ENCODE measurements around the gene KLF16. TPM values are rescaled to one million over a fixed set of nuclear protein-coding genes. Genes with fewer than 3 reads are reported as not detected.

Gene KLF16
- total RNA-seq, 1 donor from 2014 or later: 26.3 TPM

- Mint-ChIP-seq H3K4me1 (ENCODE audit: unreplicated experiment) (peaks cover 38% of the 10 kb centered on the region), H3K36me3 (ENCODE audit: unreplicated experiment) (no peaks in the 10 kb centered on the region)
Measured at GRCh38 chr19:1852581-1853128, 10.7 kb downstream of the KLF16 start.

GRCh38 chr19:1851654-1852580 is 11.5 kb downstream of the KLF16 start:
- H3K9me3 Mint-ChIP-seq (ENCODE audit: unreplicated experiment): no peaks in the 10 kb centered on the region
- H3K4me3 Mint-ChIP-seq (ENCODE audit: unreplicated experiment): no peak overlapping the region
- no peaks in the 10 kb centered on the region for H3K27me3 Mint-ChIP-seq (ENCODE audit: unreplicated experiment)
- no peak for TF ChIP-seq CTCF (IDR thresholded peaks at IDR 0.05)
- H3K4me1 Mint-ChIP-seq (ENCODE audit: unreplicated experiment): peaks cover 40% of the 10 kb centered on the region
- DNase-seq (ENCODE audit: extremely low spot score, unreplicated experiment): no peak
- no peak overlapping the region for H3K27ac Mint-ChIP-seq (ENCODE audit: unreplicated experiment)
- H3K36me3 Mint-ChIP-seq (ENCODE audit: unreplicated experiment): no peaks in the 10 kb centered on the region

More at GRCh38 chr19:1852581-1853128, 10.7 kb downstream of the KLF16 start:
- Mint-ChIP-seq H3K9me3 (ENCODE audit: unreplicated experiment) (no peaks in the 10 kb centered on the region), H3K27me3 (ENCODE audit: unreplicated experiment) (no peaks in the 10 kb centered on the region), H3K4me3 (ENCODE audit: unreplicated experiment) (no peak overlapping the region), H3K27ac (ENCODE audit: unreplicated experiment) (peak overlapping the region; percentile 91)
- no peak for TF ChIP-seq CTCF (IDR thresholded peaks at IDR 0.05)
- DNase-seq (ENCODE audit: extremely low spot score, unreplicated experiment): no peak

GRCh38 chr19:1850809-1851653 is 12.3 kb downstream of the KLF16 start:
- DNase-seq (ENCODE audit: extremely low spot score, unreplicated experiment): no peak
- Mint-ChIP-seq H3K4me3 (ENCODE audit: unreplicated experiment) (no peak overlapping the region), H3K27ac (ENCODE audit: unreplicated experiment) (no peak overlapping the region), H3K27me3 (ENCODE audit: unreplicated experiment) (no peaks in the 10 kb centered on the region), H3K36me3 (ENCODE audit: unreplicated experiment) (no peaks in the 10 kb centered on the region), H3K9me3 (ENCODE audit: unreplicated experiment) (no peaks in the 10 kb centered on the region), H3K4me1 (ENCODE audit: unreplicated experiment) (peaks cover 42% of the 10 kb centered on the region)
- TF ChIP-seq CTCF (IDR thresholded peaks at IDR 0.05): no peak

GRCh38 chr19:1849886-1850398 is 13.4 kb downstream of the KLF16 start:
- DNase-seq (ENCODE audit: extremely low spot score, unreplicated experiment): no peak
- Mint-ChIP-seq H3K36me3 (ENCODE audit: unreplicated experiment) (peaks cover 3% of the 10 kb centered on the region), H3K9me3 (ENCODE audit: unreplicated experiment) (no peaks in the 10 kb centered on the region), H3K27me3 (ENCODE audit: unreplicated experiment) (no peaks in the 10 kb centered on the region), H3K4me3 (ENCODE audit: unreplicated experiment) (no peak overlapping the region), H3K27ac (ENCODE audit: unreplicated experiment) (peak overlapping the region; percentile 47), H3K4me1 (ENCODE audit: unreplicated experiment) (peaks cover 37% of the 10 kb centered on the region)
- no peak for TF ChIP-seq CTCF (IDR thresholded peaks at IDR 0.05)
